GM12872 (cell line): ENCODE results near the gene CRYBG1.

Source experiments
- TF ChIP-seq, protein P1 (sequence below): IDR thresholded peaks from 3 replicates; pipeline ENCODE4 v1.5.1; 2011; ENCODE audit warnings: low read depth, mild to moderate bottlenecking, low read length, moderate library complexity; ENCODE audit not compliant: insufficient read depth

Gene CRYBG1

DNA sequence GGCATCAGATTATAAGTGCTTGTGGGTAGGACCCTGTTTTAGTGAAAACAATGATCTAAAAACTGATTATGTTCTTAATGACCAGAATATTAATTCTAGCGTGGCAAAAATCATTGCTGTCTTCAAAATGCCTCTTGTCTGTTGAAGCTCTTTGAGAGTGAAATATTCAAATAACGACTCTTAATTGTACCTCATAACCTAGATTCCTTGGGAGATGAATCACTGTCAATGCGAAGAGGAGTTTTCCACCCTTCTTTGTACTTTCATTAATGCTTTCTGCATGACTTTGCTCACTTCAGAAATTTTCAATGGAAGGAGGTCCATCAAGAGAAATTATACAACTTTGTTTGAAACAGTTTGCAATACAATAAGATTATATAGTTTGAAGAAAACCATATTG is 71.5 kb downstream of the CRYBG1 start:
- TF ChIP-seq, protein P1, sequence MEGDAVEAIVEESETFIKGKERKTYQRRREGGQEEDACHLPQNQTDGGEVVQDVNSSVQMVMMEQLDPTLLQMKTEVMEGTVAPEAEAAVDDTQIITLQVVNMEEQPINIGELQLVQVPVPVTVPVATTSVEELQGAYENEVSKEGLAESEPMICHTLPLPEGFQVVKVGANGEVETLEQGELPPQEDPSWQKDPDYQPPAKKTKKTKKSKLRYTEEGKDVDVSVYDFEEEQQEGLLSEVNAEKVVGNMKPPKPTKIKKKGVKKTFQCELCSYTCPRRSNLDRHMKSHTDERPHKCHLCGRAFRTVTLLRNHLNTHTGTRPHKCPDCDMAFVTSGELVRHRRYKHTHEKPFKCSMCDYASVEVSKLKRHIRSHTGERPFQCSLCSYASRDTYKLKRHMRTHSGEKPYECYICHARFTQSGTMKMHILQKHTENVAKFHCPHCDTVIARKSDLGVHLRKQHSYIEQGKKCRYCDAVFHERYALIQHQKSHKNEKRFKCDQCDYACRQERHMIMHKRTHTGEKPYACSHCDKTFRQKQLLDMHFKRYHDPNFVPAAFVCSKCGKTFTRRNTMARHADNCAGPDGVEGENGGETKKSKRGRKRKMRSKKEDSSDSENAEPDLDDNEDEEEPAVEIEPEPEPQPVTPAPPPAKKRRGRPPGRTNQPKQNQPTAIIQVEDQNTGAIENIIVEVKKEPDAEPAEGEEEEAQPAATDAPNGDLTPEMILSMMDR, result no peak

DNA sequence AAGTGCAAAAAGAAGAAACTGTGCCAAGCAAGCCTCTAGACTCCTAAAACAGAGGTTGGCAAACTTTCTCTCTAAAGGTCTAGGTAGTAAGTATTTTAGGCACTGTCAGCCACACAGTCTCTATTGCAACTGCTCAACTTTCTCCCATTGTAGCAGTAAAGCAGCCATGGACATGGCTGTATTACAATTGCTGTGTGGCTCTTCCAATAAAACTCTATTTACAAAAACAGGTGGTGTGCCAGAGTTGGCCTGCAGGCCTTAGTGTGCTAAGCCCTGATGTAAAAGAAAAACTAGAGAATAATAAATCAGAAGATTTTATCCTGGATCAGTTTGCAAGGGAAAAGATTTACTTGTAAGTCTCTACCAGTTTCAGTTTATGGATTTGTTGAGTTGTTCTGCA is 74.0 kb downstream of the CRYBG1 start:
- TF ChIP-seq, protein P1, result no peak

DNA sequence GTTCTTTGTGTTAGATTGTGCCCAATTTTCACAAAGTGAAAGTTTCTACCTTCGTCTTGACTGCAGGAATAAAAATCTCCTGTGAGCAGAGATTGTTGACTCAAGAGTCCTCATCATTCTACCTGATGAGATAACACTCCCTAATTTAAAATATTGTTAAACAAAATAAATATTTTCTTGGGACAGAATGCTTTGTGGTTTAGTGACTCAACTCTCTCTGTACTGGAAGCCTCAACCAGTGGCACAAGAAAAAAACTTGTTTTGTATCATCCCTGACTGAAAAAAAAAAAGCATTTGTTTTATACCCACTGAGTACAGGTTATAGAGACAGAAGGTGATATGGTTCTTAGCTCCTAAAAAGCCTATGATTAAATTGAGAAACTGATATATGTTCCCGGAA is 78.9 kb downstream of the CRYBG1 start:
- TF ChIP-seq, protein P1, result no peak

DNA sequence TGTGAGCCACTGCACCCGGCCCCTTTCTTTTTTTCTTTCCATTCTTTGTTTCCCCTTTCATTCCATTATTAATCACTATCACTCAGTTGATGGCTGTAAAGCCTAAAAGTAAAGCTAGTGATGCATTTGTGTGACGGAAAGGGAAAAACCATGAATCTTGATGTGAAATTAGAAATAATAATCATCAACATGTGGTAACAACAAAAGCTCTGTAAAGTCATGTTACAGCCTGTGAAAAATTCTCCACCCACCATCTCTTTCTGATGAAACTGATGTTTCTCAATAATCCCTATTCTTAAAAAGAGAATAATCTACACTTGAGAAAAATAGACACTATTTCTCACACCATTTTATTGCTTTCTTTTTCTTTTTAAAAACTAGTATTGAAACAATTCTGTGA is 80.0 kb downstream of the CRYBG1 start:
- TF ChIP-seq, protein P1, result no peak

DNA sequence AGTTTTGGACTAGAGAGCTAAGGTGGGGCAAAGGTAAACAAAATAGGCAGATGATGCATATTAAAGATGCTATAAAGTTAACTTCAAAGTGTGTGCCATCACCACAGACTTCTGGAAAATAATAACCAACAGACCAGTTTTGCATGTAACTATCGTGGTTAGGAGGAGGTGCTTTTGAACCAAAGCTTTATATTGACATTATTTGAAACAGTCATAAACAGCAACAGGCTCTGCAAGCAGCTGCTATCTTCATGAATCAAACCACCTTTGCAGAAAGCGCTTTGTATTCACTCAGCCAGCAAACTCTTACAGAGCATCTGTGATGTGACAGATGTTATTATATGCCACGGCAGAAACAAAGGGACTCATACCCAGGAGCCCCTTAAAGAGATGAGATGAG is 81.9 kb downstream of the CRYBG1 start:
- TF ChIP-seq, protein P1, result no peak

DNA sequence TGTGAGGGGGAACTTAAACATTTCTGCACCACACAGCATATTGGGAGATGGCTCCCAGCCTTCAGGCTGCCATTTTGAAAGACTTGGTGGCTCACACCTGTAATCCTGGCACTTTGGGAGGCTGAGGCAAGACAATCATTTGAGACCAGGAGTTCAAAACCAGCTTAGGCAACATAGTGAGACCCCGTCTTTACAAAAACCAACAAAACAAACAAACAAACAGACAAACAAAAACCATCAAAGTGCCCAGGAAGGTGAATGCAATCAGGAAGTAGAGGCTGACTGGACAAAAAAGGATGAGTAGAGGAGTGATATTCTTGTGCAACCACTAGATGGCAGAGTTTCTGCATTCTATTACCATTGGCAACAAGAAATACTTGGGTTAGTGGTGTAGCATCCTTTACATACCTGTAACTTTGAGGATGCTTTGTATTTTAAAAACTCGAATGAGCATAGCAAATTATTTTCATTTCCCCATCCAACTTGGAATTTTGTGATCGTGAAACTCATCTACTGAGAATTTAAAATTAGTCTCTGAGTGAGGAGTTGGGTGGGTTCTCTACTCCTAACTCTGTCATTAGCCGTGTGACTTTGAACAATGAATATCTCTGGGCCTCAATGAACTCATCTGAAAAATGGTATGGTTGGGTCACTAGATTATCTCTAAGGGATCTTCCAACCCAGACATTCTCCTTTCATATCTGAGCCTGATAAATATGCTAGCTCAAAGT is 84.4 kb downstream of the CRYBG1 start:
- TF ChIP-seq, protein P1, result peak; percentile 71; the same call in 2 of the 3 replicates

DNA sequence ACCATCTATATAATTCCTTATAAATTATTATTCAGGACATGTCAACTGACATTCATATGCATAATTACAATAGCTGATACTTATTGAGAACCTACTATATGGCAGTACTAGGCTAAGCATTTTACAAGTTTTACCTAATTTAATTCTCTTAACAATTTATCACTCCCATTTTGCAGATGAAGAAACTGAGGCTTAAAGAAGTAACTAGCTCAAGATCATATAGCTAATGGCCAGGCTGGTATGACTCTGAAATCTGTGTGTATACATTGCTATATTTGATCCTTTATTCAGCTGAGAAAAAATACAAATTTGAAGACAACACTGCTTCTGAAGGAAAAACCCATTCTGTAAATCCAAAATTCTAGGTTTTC is 85.0 kb downstream of the CRYBG1 start:
- TF ChIP-seq, protein P1, result no peak
